CD4-positive, alpha-beta T cell treated with Interleukin-15 for 4 hours (primary cell): Measurements from ENCODE around the gene PDYN.
A peak's percentile ranks its signal among the peaks of the same experiment; 100 is the strongest.

ENCODE experiments used
- DNase-seq: peaks from one replicate; pipeline ENCODE4 v3.0.0-alpha.2; 2020; ENCODE audit warnings: low spot score

PDYN gene

DNA sequence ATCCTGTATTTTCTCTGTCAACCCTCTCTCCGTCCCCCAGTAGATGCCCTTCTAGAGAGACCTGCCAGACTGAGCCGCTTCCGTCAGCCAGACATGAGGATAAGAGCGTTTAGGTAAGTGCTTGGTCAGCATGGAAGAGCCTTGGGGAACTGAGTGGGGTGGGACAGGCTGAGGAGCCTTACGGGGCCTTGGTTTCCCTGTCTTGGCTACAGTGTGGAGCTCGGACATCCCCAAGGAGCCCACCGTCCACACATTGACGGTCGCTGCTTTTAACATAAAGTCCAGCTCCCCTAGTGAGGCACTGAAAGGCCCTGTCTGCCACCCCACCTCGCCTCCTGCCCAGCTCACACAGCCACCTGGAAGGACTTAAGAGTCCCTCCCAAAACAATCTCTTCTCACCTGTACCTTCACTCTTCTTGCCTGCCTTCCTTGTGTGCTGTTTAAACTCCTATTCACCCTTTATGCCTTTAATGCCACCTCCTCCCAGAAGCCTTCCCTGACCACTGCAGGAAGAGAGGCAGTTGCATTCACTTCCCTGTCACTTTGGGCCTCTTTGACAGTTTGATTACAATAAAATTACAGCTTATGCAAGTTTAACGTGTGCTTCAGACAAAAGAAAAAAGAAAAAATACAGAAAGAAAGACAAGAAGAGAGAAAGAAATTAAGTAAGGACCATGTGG, 42.3 kb downstream of the PDYN start:
- no peak for DNase-seq

DNA sequence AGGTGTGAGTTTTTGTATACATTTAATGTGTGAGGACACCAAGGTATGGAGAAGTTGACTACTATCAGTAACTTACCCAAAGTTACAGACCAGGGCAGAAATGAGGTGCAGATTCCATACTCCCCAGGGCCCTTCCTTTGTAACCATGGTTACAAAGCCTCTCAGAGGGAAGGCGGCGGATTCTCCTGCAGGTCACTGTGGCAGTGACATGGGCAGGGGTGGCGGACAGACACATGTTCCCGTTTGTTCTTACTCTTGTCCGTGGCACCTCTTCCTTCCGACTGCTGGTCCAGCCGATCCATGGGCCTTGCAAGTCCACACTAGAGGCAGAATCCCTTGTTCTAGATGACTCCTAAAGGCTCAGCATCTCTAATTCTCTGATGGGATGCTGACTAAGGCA, 43.0 kb downstream of the PDYN start:
- DNase-seq: no peak

DNA sequence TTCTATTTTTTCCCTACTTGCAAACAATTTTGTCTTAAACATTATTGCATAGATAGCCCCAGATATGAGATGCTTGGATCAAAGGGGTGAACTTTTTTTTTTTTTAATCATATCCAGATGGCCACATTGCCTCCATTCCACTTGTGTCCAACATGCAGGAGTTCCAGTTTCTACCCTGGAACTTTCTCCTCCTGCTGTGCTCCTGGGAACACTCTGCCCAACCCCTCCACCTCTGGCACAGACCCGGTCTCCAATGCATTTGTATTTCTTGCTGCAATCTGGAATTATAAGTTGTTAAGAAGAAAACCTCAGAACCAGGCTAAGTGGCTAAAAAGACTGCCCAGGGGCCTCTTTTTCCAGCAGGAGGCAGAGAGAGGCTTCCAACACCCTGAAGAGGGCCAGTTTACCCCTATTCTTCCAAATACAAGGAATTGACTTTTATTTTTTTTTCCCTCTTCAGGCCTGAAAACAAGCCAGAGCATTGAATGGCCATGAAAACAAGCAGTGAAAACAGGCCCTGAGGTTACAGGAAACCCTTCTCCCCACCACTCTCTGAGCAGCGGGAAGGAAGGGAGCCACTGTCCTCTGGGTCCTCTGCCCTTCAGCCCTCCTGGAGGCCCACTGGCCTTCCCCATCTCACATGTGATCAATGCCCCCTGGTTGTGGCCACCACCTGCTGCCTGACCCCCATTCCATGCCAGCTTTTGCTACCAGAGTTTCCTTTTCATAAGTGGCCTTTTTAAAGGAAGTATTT, 44.3 kb downstream of the PDYN start:
- no peak for DNase-seq

DNA sequence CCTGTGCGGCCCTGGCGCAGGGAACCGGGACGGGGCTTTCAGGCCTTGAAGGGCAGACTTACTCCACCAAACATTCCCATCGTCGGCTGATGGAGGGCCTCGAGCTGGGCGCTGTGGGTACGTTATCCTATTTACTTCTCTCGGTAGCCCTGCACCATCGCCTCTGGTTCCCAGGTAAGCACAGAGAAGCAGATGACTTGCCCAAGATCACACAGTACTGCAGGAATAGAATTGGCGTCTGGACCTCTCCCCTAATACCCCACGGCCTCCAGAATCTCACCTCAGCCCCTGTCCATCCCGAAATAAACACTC, 46.4 kb downstream of the PDYN start:
- DNase-seq: no peak

DNA sequence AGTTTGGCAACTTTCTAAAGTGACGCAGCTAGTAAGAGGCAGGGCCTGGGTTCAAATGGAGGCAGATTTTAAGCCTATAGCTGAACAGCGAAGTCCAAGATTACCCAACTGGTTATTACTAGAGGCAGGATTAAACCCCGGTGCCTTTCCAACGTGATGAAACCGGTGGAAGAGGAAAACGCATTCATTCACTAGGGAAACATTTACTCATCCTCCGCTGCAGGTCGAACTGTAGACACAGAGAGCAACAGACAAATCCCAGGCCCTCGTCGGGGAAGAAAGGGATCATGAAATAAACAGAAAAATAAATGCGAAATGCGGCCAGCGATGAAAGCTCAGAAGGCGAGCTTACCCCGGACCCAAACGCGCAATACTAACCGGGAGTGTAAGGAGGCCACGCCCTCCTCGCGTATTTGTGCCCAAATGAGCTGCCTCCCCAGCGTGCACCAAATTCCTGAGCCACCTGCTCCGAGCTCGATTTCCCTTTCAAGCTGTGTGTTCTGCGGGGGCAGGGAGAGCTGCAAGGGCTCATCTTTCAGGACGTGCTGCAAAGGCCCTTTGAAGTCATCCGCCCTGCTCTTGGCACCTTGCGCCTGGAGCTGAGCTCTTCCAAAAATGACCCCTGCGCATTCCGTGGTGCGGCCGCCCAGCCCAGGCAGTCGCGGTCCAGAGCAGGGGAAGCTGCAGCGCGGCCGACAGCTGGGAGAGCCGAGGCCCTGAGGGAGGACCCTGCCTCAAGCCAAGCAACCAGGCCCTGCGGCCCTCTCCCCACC, 46.9 kb downstream of the PDYN start:
- peak; percentile 2 for DNase-seq

DNA sequence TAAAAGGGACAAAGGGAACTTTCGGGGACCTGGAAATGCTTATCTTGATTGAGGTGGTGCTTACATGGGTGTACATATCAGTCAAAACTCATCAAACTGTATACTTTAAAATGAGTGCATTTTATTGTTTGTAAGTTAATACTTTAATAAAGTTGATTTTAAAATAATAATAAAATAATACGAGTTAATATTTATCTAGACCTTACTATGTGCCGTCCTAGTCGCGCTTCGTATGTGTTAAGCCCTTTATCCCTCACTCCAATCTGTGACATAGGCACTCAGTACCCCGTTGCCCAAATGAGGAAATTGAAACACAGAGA, 47.5 kb downstream of the PDYN start:
- no peak for DNase-seq

DNA sequence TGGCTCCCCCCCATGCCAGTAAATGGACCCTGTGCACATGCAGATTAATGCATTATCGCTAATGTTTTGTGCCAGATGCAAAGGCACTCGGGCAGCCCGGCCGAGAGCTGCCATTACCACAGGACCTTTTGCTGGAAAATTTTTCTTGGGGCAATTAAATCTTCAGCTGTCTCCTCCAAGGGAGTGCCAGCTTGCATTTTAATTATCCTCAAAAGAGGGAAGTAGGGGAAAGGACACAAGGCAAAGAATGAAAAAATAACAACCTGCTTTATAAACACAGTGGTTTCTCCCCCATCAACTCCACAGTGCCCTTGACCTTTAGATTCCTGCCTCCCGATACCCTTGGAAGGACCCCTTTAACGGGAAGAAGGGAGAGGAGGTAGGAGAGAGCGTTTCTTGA, 48.2 kb downstream of the PDYN start:
- DNase-seq: no peak

DNA sequence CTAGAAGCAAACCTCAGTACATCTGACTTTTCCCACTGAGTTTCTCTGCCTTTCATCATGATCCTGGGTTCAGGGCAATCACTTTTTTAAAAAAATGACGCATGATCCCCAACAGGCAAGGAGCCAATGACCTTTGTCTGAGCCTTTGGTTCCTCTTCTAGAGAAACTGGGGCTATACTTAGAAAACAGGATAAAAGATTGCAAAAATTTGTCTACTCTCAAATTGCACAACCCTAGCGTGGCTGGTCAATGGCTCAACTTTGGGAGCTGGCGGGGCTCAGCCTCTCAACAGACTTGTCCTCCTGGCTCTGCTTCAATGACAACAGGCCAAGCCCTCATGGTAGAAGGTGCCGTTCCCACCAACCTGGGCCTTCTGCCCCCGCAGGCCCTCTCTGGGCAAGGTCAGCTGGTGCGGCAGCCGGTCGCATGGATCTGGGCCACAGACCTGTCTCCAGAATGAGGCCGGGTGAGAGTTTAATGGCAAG, 48.7 kb downstream of the PDYN start:
- no peak for DNase-seq

DNA sequence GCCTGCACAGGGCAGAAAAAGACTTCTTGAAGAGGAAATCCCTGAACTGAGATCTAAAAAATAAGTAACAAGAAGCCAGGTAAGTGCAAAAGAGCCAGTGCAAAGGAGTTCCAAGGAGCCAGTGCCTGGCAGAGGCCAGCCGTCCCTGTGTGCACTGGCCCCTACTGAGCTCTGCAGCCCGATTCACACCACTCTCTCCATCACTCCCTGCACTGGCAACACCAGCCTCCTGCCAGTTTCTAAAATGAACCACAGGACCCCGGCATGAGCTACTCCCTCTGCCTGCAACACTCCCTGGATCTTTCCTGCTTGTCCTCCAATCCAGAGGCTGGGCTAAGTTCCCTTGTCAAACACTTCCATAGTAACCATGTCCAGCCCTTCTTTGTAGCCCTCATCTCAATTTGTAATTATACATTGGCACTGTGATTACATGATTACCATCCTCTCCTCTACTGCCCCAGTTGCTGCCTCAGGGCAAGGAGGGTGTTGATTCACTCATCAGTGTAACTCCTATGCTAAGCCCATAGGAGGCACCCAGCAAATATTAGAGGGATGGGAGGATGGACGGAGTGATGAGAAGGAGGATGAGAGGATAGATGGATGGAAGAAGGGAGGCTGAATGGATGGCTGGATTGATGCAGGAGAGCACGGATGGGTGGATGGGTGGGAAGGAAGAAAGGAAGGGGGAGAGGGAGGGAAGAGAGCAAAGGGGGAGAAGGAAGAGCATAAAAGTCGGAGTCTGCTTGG, 49.3 kb downstream of the PDYN start:
- DNase-seq: no peak

DNA sequence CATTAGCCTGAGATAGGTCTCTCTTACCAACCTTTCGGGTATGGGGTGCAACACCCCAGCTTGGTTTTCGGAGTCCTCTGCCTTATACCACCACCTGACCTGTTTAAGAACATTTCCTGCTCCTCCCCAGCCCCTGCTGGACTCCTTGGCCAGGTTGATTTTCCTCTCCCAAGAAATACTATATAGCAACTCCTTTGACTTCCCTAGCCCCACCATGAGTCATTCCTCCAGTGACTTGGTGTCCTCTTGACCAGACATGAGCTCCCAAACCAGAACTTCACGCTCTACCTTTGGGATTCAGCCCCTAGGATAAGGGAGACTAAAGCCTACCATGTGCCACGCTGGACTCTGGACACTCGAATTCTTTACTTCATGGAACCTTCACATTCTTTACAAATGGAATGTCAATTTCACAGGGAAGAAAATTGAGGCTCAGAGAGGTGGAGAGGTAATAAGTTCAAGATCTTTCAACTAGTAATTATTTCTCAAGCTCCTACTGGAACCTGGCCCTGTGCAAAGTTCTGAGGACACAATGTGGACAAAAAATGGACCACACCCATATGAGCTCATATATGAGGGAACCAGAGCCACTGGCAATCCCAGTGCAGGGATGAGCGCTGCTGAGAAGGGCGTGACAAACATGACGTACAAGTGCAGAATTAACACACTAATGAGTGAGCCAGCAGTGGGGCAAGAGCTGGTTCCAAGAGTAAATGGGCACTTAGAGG, 50.4 kb downstream of the PDYN start:
- no peak for DNase-seq

DNA sequence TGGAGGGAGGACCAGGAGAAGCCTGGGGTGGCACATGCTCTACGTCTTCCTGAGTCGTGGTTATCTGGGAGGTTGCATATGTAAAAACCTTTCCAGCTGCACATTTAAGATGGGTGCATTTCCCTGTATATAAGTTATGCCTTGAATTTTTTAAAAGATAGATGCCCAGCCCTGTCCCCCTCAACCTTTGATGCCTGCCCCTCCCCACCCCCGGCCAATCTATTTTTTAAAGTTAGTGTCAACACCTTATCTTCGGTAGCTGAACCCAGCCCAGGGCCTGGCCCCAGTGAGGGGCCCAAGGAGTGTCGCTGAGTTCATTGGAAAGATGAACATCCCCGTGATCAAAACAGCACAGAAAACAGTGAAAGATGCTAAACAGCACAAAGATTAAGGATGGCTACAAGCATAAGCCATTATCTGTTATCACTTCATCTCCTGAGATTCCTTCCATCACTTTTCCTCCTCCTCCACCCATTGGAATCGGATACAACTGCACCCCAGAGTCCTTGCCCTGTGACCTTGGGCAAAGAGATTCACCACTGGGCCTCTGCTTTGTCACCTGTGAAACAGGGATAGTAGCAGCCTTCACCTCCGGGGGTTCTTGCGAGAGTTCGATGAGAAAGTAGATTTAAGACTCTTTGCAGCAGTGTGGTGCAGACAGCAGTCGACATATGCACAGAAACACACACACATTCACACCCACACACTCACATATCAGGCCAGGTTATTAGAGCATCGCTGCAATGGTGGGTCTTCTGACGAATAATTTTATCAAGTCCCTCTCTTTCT, 51.2 kb downstream of the PDYN start:
- no peak for DNase-seq

DNA sequence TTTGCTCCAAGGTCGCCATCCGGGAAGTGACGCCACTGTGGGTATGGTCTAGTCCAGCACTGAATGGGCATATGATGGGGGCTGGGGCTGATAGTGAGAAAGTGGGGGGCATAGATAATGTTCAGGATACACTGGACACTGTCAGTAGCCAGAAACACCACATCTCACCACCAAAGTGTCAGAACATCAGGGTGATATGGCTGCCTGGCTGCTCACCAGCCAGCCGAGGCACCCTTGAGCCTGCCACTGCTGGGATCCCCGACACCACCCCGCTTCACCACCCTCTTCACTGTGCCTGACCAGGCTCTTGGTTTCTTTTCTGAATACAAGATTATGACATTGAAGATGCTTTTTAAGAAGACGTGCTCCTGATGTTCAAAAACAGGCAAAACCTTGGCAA, 51.8 kb downstream of the PDYN start:
- no peak for DNase-seq

DNA sequence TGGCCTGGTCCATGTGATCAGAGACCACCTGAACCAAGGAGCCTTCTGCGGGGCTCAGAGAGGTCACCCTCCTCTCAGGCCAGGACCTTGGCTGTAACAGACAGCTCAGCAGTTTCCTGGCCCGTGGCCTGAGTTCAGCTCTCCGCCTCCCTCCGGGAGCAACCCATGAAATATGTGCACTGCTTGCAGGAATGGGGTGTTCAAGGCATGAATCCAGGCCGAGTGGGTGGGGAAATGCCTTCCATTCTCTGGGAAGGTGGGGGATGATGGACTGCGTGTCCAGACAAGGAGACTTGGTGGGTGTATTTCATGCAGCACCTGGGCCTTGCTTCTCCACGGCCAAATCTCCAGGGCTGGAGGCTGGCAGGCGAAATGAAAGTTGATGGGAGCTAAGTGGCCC, 52.6 kb downstream of the PDYN start:
- no peak for DNase-seq

DNA sequence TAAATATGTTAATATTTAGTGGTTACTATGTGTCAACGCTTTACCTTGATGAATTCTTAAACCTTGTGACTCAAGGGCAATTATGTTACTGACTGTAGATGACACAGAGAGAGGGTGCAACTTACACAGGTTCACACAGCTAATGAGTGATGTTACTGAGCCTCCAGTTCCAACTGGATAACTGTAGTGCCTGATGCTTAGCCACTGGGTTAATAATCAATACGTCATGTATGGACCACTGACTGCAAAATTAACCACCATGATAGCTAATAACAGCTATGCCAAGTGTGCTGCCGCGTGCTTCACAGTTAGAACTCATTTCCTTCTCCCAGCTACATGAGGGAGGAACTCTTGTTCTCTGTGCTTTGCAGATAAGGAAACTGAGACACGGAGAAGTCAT, 53.3 kb downstream of the PDYN start:
- DNase-seq: no peak

DNA sequence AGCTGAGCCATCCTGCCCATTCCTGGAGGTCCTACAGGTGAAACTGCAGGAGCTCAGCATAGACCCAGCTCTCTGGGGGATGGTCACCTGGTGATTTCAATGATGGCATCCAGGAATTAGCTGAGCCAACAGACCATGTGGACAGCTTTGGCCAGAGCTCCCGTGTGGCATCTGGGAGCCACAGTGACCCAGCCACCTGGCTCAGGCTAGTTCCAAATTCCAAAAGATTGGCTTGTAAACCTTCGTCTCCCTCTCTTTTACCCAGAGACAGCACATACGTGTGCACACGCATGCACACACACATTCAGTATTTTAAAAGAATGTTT, 54.6 kb downstream of the PDYN start:
- DNase-seq: no peak

DNA sequence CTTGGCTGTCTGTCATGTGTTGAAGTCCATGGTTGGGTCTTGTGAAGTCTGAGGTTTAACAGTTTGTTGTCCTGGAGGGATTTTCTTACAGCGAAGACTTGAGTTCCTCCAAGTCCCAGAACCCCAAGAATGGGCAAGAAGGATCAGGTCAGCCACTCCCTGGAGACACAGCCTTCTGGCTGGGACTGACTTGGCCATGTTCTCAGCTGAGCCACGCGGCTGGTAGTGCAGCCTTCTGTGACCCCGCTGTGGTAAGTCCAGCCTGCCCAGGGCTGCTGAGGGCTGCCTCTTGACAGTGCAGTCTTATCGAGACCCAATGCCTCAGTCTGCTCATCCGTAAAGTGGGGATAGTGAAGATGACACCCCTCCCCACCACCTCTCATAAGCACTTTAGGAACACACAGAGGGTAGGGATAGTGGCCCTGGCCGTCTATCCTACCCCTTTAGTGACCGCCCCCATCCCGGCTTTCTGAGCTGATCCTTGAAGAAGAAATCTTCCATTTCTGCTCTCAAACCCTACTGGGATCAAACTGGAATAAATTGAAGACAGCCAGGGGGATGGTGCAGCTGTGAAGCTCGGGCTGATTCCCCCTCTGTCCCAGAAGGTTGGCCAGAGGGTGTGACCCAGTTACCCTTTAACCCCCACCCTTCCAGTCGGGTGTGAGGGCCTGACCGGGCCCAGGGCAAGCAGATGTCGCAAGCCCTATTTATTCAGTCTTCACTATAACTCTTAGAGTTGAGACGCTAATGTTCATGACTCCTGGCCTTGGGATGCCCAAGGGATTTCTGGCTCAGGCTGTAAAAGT, 55.2 kb downstream of the PDYN start:
- no peak for DNase-seq

DNA sequence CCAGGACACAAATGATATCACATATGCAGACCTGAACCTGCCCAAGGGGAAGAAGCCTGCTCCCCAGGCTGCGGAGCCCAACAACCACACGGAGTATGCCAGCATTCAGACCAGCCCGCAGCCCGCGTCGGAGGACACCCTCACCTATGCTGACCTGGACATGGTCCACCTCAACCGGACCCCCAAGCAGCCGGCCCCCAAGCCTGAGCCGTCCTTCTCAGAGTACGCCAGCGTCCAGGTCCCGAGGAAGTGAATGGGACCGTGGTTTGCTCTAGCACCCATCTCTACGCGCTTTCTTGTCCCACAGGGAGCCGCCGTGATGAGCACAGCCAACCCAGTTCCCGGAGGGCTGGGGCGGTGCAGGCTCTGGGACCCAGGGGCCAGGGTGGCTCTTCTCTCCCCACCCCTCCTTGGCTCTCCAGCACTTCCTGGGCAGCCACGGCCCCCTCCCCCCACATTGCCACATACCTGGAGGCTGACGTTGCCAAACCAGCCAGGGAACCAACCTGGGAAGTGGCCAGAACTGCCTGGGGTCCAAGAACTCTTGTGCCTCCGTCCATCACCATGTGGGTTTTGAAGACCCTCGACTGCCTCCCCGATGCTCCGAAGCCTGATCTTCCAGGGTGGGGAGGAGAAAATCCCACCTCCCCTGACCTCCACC, 56.4 kb downstream of the PDYN start:
- no peak for DNase-seq

DNA sequence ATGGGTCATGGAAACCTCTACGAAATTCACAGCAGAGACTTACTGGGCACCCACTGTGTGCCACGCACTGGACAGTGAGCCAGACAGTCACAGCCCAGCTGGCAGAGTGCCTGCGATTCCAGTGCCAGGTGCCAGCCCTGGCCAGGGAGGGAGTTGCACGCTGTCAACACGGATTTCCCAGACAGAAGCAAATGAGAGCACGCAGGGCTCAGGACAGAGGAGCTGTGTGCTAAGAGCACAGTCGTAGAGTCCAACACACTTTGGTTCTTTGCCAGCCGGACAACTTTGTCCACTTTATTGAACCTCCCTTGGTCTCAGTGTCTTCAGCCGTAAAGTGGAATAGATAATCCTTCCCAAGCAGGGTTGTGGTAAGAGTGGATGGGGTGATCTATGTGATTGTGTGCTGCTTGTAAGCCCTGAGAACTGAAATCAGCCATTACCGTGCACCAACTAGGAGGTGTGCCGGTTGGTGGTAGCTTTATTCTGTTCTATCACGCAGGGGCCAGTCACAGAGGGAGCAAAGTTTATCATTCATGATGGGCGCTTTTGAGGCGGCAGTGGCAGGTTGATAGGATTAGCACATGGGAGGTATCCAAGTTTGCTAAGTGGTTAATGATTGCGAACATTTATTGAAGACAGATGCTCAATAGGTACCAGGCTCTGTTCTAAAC, 58.0 kb downstream of the PDYN start:
- no peak for DNase-seq
